Ovary (tissue), 9 donors: Measurements from ENCODE around the gene ATP5F1E. TPM values are rescaled to one million over a fixed set of nuclear protein-coding genes. Genes with fewer than 3 reads are reported as not detected.

Experiments
- DNase-seq, 5 donors: peaks; one replicate each; pipeline ENCODE4 v3.0.0-alpha.2; 2019 to 2020
- H3K27ac ChIP-seq, 2 donors: fragments of 200-600 bp; one replicate each; pipeline versions ENCODE4 v1.5.1 to v1.8.0; 2019 to 2022
- H3K27me3 ChIP-seq: fragments of 200-600 bp; one replicate; pipeline ENCODE4 v1.8.0; 2022
- H3K36me3 ChIP-seq: fragments of 200-600 bp; sonication (generic); one replicate; pipeline ENCODE4 v1.5.1; 2019
- H3K4me1 ChIP-seq: one replicate; pipeline ENCODE4 v1.8.1; 2013; ENCODE audit warnings: mild to moderate bottlenecking, moderate library complexity; ENCODE audit not compliant: insufficient read depth
- H3K4me3 ChIP-seq: fragments of 200-600 bp; sonication (generic); one replicate; pipeline ENCODE4 v1.5.1; 2017
- H3K9me3 ChIP-seq, 2 donors: fragments of 200-600 bp in 1 of 2; sonication (generic) in 1 of 2; one replicate each; pipeline versions ENCODE4 v1.5.1 to v1.8.1; 2013 to 2019; ENCODE audit warnings: mild to moderate bottlenecking in 1 of 2, moderate library complexity in 1 of 2
- EP300 ChIP-seq: sonication (generic); formaldehyde crosslinking; IDR thresholded peaks from one replicate; pipeline ENCODE4 v1.6.1; 2017; ENCODE audit warnings: antibody characterized with exemption
- POLR2A ChIP-seq: fragments of 450-650 bp; IDR thresholded peaks from one replicate; pipeline ENCODE4 v1.6.1; 2017; ENCODE audit warnings: antibody characterized with exemption, mild to moderate bottlenecking, moderate library complexity
- WGBS, 3 donors: extraction: QIAGEN DNeasy Blood & Tissue Kit in 1 of 3; methylation state at CpG; one replicate each; pipeline versions ENCODE4 v1.1.5 to v1.1.7; 2013 to 2017; 5-methylcytosine and 5-hydroxymethylcytosine counted together
- intact Hi-C, 4 donors: fragments of 100-400 bp; cut with DNase I; formaldehyde crosslinking; loops; one replicate each; pipeline versions ENCODE4 v1.11.0 to v1.15.1; 2022 to 2023
- polyA plus RNA-seq, 2 donors: library from polyadenylated mRNA; stranded (reverse); fragments of 200-250 nt in 1 of 2; fragments of 350-450 nt in 1 of 2; fragmentation: Illumina TruSeq in 1 of 2; extraction: RNeasy Lipid Tissue Mini Kit (QIAGEN cat#74804) in 1 of 2; gene quantifications; one replicate each; pipeline ENCODE4 v1.2.3, GENCODE V29; 2013 to 2014
- total RNA-seq, 7 donors: library from RNA; depleted of rRNA in 2 of 7; stranded (reverse); fragments of >200 nt in 2 of 7; fragmentation: NEBNext Ultra II Directional in 3 of 7; extraction: Animal tissue kit (Norgen Biotek cat#: 25700) in 3 of 7; gene quantifications; one replicate each; pipeline versions ENCODE4 v1.1.0 to v1.2.4, GENCODE V29; 2016 to 2023
- TF ChIP-seq, protein P1 (sequence below), 3 donors: fragments of 450-650 bp in 2 of 3; fragments of 200-600 bp in 1 of 3; IDR thresholded peaks; one replicate each; pipeline versions ENCODE4 v1.5.1 to v1.8.0; 2016 to 2022; ENCODE audit warnings: antibody characterized with exemption in 3 of 3, mild to moderate bottlenecking in 1 of 3
- donor health status: DM: no; HTN: no; CAD: no; lungs with moderate emphysema.
- donor health status: DM: no; HTN: no; CAD: no.
- donor health status: Bipolar disorder and iron deficiency.
- donor health status: DM: yes; HTN: yes; CAD: no.
- donor health status: DM: no; HTN: no; CAD: no.
- donor health status: DM: yes; HTN: yes; CAD: no.

The ATP5F1E gene
- total and polyA plus RNA-seq, 9 donors: 23.2 to 73.1 (median 45.4) TPM

DNA sequence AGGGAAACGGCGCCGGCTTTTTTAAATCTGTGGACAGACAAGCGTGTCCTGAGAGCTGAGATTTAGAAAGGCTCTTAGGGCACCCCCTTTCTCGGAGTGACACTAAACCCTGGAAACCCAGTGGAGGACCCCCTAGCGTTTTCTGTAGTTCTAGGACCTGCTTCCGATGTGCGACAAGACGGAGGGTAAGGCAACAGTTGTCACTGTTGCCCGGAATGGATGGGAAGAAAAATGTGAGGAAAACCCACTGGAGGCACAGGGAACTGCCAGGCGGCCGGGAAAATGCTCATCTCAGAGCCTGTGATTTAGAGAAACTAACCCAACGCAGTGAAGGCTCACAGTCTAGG, 551 bp upstream of the ATP5F1E start:
- peak overlapping the region; percentile 86 for H3K4me3 ChIP-seq
- TF ChIP-seq, protein P1, sequence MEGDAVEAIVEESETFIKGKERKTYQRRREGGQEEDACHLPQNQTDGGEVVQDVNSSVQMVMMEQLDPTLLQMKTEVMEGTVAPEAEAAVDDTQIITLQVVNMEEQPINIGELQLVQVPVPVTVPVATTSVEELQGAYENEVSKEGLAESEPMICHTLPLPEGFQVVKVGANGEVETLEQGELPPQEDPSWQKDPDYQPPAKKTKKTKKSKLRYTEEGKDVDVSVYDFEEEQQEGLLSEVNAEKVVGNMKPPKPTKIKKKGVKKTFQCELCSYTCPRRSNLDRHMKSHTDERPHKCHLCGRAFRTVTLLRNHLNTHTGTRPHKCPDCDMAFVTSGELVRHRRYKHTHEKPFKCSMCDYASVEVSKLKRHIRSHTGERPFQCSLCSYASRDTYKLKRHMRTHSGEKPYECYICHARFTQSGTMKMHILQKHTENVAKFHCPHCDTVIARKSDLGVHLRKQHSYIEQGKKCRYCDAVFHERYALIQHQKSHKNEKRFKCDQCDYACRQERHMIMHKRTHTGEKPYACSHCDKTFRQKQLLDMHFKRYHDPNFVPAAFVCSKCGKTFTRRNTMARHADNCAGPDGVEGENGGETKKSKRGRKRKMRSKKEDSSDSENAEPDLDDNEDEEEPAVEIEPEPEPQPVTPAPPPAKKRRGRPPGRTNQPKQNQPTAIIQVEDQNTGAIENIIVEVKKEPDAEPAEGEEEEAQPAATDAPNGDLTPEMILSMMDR (IDR thresholded peaks at IDR 0.05): peak in 2 of 3 donors; percentile 8 to 25
- TF ChIP-seq POLR2A: no peak
- 1 to 2% (median 1%) methylated on average over 13 of the region's 13 CpGs for WGBS, 3 donors
- intact Hi-C loops: loop anchor here in 1 of 4 donors (2.0 to 5.0 kb wide), 2 partner anchors 52 to 140 kb away; partner anchors contain the start of gene NELFCD
- no peak for DNase-seq
- no peaks in the 10 kb centered on the region for H3K36me3 ChIP-seq
- H3K9me3 ChIP-seq: no peaks in the 10 kb centered on the region
- H3K4me1 ChIP-seq: peaks cover 6% of the 10 kb centered on the region
- peak overlapping the region in 1 of 2 donors; percentile 70 for H3K27ac ChIP-seq
- no peaks in the 10 kb centered on the region for H3K27me3 ChIP-seq

DNA sequence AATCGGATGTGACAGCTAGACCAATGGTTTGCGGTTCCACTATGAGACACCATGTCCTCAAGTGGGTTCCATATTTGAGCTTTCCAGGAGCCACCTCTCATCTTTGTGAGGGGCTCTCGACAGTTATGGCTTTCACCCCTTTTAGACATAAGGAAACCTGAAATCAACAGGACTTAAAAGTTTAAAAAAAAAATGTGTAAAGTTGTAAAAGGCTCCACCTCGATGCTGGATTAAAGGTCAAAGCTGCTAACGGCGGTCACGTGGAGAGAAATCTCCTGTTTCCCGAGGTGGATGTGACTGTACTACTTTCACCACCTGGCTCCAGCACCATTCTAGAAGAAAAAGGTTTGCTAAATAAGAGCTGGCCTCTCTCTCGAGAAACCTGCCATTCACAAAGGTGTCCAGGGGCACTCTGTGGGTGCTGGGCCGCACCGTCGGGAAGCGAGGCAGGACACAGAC, 542 bp downstream of the ATP5F1E start:
- H3K36me3 ChIP-seq: no peaks in the 10 kb centered on the region

DNA sequence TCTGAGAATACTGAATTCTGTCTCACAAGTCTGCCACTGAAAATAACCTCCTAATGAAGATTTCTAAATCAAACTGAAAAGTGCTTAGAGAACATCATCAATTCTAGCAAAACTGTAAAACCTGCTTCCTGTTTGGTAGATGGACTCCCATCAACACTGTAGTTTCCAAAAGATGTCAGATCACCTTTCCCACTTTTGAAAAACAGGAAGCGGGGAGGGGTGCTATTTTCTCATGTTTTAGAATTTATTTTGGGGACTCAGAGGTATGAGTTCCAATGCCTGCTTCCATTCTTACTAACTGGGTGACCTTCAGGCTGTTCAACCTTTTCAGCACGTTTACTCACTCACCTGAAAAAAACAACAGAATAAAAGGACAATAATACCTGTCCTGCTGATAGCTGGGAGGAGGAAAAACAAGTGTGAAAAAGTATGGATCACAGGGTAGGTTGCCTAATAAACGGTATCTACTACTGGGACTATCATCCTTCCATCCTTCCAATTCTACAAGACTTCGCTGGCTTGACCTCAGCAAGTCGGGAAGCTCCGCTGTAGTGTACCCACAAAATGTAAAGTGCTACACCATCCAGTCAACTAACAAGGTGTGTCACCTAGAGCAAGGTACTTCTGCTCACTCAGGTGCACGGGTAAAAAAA, 1.1 kb downstream of the ATP5F1E start:
- no peaks in the 10 kb centered on the region for H3K27me3 ChIP-seq
- H3K4me1 ChIP-seq: peaks cover 6% of the 10 kb centered on the region
- no peaks in the 10 kb centered on the region for H3K36me3 ChIP-seq
- H3K27ac ChIP-seq: no peak overlapping the region
- DNase-seq: no peak
- intact Hi-C loops: loop anchor here in 1 of 4 donors (5.0 kb wide), 1 partner anchor 139 kb away; no protein-coding TSS in a partner anchor
- H3K4me3 ChIP-seq: peak overlapping the region; percentile 86
- H3K9me3 ChIP-seq: no peaks in the 10 kb centered on the region
- WGBS, 3 donors: 68 to 74% (median 71%) methylated on average over 7 of the region's 7 CpGs
- TF ChIP-seq, protein P1 (IDR thresholded peaks at IDR 0.05): no peak
- TF ChIP-seq POLR2A (no peak), EP300 (no peak)

More for the DNA sequence above, 542 bp downstream of the ATP5F1E start:
- peaks cover 6% of the 10 kb centered on the region for H3K4me1 ChIP-seq
- H3K27me3 ChIP-seq: no peaks in the 10 kb centered on the region
- H3K27ac ChIP-seq: peak overlapping the region in 1 of 2 donors; percentile 70
- TF ChIP-seq EP300 (no peak), POLR2A (no peak)
- TF ChIP-seq, protein P1 (IDR thresholded peaks at IDR 0.05): no peak
- no peak for DNase-seq
- peak overlapping the region; percentile 86 for H3K4me3 ChIP-seq
- 15 to 17% (median 15%) methylated on average over 13 of the region's 13 CpGs for whole genome bisulfite sequencing, 3 donors
- no peaks in the 10 kb centered on the region for H3K9me3 ChIP-seq
- intact Hi-C loops: loop anchor here in 1 of 4 donors (2.0 to 5.0 kb wide), 2 partner anchors 51 to 139 kb away; partner anchors contain the start of gene NELFCD

DNA sequence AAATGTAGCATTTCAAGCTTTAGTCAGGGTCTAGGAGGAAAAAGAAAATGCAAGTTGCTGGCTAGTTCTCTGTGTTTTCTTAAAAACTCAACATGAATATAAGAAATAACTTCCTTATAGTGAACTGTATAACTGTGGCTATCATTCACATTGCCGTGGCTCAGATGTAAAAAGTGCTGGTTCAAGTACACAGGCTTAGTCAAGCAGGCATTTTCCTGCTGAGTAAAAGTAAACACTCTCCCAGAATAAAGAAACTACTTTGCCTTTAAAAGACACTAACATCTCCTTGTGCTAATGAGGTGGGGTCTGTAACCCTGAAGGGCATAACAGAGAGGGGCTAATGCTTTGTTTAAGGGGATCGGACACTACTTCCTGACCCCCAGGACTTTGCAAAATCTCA, 3.3 kb downstream of the ATP5F1E start:
- no peaks in the 10 kb centered on the region for H3K9me3 ChIP-seq
- peaks cover 6% of the 10 kb centered on the region for H3K4me1 ChIP-seq
- no peaks in the 10 kb centered on the region for H3K36me3 ChIP-seq
- no peaks in the 10 kb centered on the region for H3K27me3 ChIP-seq
- 30 to 51% (median 42%) methylated on average over 2 of the region's 2 CpGs for WGBS, 3 donors
- intact Hi-C loops: no loop called here
- H3K27ac ChIP-seq: no peak overlapping the region
- DNase-seq: no peak
- no peak for TF ChIP-seq EP300
- TF ChIP-seq POLR2A: no peak
- TF ChIP-seq, protein P1 (IDR thresholded peaks at IDR 0.05): no peak
- no peak overlapping the region for H3K4me3 ChIP-seq
